ENCODE measurements around the gene DNAAF9.

DNAAF9 gene

DNA sequence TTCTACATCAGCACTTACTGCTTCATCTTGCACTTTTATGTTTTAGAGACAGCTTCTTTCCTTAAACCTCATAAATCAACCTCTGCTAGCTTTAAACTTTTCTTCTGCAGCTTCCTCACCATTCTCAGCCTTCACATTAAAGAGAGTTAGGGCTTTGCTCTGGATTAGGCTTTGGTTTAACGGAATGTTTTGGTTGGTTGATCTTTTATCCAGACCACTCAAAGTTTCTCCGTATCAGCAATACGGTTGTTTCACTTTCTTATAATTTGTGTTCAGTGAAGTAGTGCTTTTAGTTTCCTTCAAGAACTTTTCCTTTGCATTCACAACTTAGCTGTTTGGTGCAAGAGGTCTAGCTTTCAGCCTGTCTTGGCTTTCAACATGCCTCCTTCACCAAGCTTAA, 40.4 kb downstream of the DNAAF9 start:
- no peaks in the 10 kb centered on the region for H3K9me2 ChIP-seq (replicated peaks; ENCODE audit: insufficient read depth, low read length)
- H3K9ac ChIP-seq (ENCODE audit: low read length) = no peak overlapping the region
- no peaks in the 10 kb centered on the region for H3K79me2 ChIP-seq (ENCODE audit: low read length)
- no peak overlapping the region for H3K4me3 ChIP-seq (ENCODE audit: low read length)
- no peaks in the 10 kb centered on the region for H3K9me3 ChIP-seq (replicated peaks; ENCODE audit: insufficient read depth, low read length)
- peak overlapping the region; percentile 2; the same call in 1 of the 2 replicates for H3K4me2 ChIP-seq (ENCODE audit: low read depth, low read length)
- H2AFZ ChIP-seq (ENCODE audit: low read length) = no peak overlapping the region
- no peaks in the 10 kb centered on the region for H4K20me1 ChIP-seq (ENCODE audit: insufficient read depth, low read length)
- no peaks in the 10 kb centered on the region for H3F3A ChIP-seq (ENCODE audit: insufficient read depth, low read length)
- DNase-seq = peak; percentile 22
- no peak overlapping the region for H3K27ac ChIP-seq (ENCODE audit: low read length)
- no peaks in the 10 kb centered on the region for H3K36me3 ChIP-seq (replicated peaks; ENCODE audit: insufficient read depth, low read length)
- H3K27me3 ChIP-seq (replicated peaks; ENCODE audit: insufficient read depth, low read length) = no peaks in the 10 kb centered on the region
- TF ChIP-seq EZH2 (optimal IDR thresholded peaks at IDR 0.05; ENCODE audit: low read depth, low read length) = no peak
- TF ChIP-seq, protein P1, sequence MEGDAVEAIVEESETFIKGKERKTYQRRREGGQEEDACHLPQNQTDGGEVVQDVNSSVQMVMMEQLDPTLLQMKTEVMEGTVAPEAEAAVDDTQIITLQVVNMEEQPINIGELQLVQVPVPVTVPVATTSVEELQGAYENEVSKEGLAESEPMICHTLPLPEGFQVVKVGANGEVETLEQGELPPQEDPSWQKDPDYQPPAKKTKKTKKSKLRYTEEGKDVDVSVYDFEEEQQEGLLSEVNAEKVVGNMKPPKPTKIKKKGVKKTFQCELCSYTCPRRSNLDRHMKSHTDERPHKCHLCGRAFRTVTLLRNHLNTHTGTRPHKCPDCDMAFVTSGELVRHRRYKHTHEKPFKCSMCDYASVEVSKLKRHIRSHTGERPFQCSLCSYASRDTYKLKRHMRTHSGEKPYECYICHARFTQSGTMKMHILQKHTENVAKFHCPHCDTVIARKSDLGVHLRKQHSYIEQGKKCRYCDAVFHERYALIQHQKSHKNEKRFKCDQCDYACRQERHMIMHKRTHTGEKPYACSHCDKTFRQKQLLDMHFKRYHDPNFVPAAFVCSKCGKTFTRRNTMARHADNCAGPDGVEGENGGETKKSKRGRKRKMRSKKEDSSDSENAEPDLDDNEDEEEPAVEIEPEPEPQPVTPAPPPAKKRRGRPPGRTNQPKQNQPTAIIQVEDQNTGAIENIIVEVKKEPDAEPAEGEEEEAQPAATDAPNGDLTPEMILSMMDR (IDR thresholded peaks at IDR 0.05; ENCODE audit: low read length) = no peak
- no peak for TF ChIP-seq EZH2phosphoT487 (IDR thresholded peaks at IDR 0.05; ENCODE audit: low read length)
- no peaks in the 10 kb centered on the region for H3K4me1 ChIP-seq (ENCODE audit: low read length)

DNA sequence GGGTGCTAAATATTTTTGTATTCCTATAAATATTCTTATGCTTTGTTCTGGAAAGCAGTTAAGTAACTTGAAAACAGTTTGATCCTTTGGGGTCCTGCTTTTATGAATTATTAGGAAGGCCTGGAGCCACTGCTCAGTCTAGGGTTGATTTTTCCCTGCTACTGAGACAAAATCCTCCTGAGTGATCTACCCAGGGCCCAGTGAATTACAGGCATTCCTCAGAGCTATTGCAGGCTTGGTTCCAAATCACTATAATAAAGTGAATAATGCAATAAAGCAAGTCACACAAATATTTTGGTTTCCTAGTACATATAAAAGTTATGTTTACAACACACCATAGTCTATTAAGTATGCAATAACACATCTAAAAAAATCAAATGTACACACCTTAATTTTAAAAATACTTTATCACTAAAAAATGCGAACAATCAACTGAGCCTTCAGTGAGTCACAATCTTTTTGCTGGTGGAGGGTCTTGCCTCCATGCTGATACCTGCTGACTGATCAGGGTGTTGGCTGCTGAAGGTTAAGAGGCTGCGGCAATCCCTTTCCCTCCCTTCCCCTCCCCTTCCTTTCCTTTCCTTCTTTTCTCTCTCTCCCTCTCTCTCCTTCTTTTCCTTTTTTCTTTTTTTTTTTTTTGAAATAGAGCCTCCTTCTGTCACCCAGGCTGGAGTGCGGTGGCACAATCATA, 43.0 kb downstream of the DNAAF9 start:
- no peaks in the 10 kb centered on the region for H3K4me1 ChIP-seq (ENCODE audit: low read length)
- H3F3A ChIP-seq (ENCODE audit: insufficient read depth, low read length) = no peaks in the 10 kb centered on the region
- H2AFZ ChIP-seq (ENCODE audit: low read length) = no peak overlapping the region
- H3K9me2 ChIP-seq (replicated peaks; ENCODE audit: insufficient read depth, low read length) = no peaks in the 10 kb centered on the region
- H3K36me3 ChIP-seq (replicated peaks; ENCODE audit: insufficient read depth, low read length) = no peaks in the 10 kb centered on the region
- no peaks in the 10 kb centered on the region for H3K79me2 ChIP-seq (ENCODE audit: low read length)
- H3K9me3 ChIP-seq (replicated peaks; ENCODE audit: insufficient read depth, low read length) = no peaks in the 10 kb centered on the region
- H3K9ac ChIP-seq (ENCODE audit: low read length) = no peak overlapping the region
- H3K4me3 ChIP-seq (ENCODE audit: low read length) = no peak overlapping the region
- no peak for DNase-seq
- TF ChIP-seq EZH2phosphoT487 (IDR thresholded peaks at IDR 0.05; ENCODE audit: low read length) (no peak), EZH2 (optimal IDR thresholded peaks at IDR 0.05; ENCODE audit: low read depth, low read length) (no peak)
- TF ChIP-seq, protein P1 (IDR thresholded peaks at IDR 0.05; ENCODE audit: low read length) = no peak
- H3K27me3 ChIP-seq (replicated peaks; ENCODE audit: insufficient read depth, low read length) = no peaks in the 10 kb centered on the region
- H4K20me1 ChIP-seq (ENCODE audit: insufficient read depth, low read length) = no peaks in the 10 kb centered on the region
- no peak overlapping the region for H3K4me2 ChIP-seq (ENCODE audit: low read depth, low read length)
- H3K27ac ChIP-seq (ENCODE audit: low read length) = no peak overlapping the region

DNA sequence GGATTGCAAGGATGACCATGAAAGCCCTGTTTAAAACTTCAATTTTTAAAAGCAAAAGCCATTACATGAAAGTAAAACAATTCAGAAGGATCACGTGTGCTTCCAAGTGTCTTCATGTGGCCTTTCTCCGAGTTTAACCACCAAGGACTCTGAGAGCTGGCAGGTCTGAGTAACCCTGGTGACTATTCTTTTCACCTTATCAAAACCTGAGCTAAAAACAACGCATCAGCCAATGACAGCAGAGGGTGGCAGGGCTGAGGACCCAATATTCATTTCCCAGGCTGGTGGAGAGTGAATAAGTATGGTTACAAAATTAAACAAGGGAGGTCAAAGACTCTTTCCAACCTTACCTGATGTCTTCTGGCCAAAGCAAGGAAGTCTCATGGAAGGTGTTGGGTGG, 46.7 kb downstream of the DNAAF9 start:
- Histone ChIP-seq H3K27me3 (replicated peaks; ENCODE audit: insufficient read depth, low read length) (no peaks in the 10 kb centered on the region), H3K9ac (ENCODE audit: low read length) (no peak overlapping the region), H3K4me1 (ENCODE audit: low read length) (no peaks in the 10 kb centered on the region), H3F3A (ENCODE audit: insufficient read depth, low read length) (no peaks in the 10 kb centered on the region), H3K9me3 (replicated peaks; ENCODE audit: insufficient read depth, low read length) (no peaks in the 10 kb centered on the region), H2AFZ (ENCODE audit: low read length) (no peak overlapping the region), H3K4me2 (ENCODE audit: low read depth, low read length) (no peak overlapping the region), H3K79me2 (ENCODE audit: low read length) (no peaks in the 10 kb centered on the region), H3K36me3 (replicated peaks; ENCODE audit: insufficient read depth, low read length) (no peaks in the 10 kb centered on the region), H3K9me2 (replicated peaks; ENCODE audit: insufficient read depth, low read length) (no peaks in the 10 kb centered on the region), H3K27ac (ENCODE audit: low read length) (no peak overlapping the region), H3K4me3 (ENCODE audit: low read length) (no peak overlapping the region), H4K20me1 (ENCODE audit: insufficient read depth, low read length) (no peaks in the 10 kb centered on the region)
- TF ChIP-seq EZH2 (optimal IDR thresholded peaks at IDR 0.05; ENCODE audit: low read depth, low read length) (no peak), EZH2phosphoT487 (IDR thresholded peaks at IDR 0.05; ENCODE audit: low read length) (no peak)
- TF ChIP-seq, protein P1 (IDR thresholded peaks at IDR 0.05; ENCODE audit: low read length) = no peak
- no peak for DNase-seq

Measured in MM.1S (cell line).